8988T (cell line): ENCODE data around the gene PGLYRP2.
"Not testable (repeated sequence)": the region's sequence is repeated elsewhere in the genome, so short reads cannot be mapped to it uniquely, and the experiment has no call there.

ENCODE experiments used
- DNase-seq: peaks from one replicate; pipeline ENCODE4 v3.0.0; 2011

PGLYRP2 gene, protein sequence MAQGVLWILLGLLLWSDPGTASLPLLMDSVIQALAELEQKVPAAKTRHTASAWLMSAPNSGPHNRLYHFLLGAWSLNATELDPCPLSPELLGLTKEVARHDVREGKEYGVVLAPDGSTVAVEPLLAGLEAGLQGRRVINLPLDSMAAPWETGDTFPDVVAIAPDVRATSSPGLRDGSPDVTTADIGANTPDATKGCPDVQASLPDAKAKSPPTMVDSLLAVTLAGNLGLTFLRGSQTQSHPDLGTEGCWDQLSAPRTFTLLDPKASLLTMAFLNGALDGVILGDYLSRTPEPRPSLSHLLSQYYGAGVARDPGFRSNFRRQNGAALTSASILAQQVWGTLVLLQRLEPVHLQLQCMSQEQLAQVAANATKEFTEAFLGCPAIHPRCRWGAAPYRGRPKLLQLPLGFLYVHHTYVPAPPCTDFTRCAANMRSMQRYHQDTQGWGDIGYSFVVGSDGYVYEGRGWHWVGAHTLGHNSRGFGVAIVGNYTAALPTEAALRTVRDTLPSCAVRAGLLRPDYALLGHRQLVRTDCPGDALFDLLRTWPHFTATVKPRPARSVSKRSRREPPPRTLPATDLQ

DNA sequence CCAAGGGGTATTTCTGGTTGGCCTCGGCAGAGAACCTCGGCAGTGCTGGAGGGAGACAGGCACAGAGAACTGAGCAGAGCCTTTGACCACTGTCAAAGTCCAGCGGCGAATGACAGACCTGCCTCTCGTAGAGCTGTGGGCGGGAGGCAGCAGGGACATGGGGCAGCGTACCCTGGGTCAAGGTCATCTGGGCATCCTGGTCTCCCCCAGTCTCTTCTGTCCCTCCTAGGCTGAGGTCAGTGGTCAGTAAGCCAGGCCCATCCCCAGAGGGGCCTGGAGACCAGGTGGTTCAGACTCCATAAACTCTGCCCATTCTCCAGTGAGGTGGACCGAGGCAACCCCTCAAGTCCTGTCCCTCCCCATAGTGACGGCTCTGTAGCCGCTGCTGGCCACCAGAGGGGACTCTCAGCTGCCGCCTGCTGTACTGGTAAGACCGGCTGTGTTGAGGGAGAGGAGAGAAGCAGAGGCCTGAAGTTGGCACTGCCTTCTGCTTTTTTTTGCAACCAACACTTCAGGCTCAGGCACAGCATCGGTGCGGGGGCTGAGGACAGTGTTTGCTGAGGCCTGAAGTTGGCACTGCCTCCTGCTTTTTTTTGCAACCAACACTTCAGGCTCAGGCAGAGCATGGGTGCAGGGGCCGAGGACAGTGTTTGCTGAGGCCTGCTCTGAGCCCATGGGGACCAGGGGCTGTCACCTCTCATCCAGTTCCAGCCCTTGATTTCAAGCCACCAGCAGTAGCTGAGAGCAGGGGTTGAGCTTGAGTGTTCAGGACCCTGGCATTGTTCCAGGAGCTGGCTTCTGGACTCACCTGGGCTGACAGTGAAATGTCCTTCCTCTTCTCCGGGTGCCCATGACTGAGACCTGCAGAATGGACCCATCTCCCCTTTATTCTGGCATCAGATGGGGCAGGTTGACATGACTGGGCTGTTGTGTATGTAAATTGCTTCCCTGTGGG, at the start of gene PGLYRP2:
PGLYRP2 (minus strand) TSS at position 111 of the 955 bp plus-strand sequence. CDS start 130 bp downstream, outside the sequence.
- DNase-seq = no peak

DNA sequence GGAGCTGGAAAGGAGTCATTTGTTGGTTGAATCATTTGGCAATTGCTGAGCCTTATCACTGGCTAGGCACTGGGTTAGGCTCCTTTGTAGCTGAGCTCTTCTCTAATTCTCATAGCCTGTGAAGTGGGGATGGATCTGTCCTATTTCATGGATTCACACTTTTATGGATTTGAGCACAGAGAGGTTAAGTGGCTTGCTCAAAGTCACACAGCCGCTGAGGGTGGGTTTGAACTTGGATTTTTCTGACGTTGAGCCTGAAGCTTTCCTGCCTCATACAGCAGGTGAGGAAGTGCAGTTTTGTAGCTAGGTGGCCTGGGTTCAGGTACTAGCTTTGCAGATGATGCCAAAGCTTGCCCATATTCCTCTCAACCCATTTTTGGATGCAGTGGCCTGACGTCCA, 48.4 kb upstream of the PGLYRP2 start:
- DNase-seq = no peak

DNA sequence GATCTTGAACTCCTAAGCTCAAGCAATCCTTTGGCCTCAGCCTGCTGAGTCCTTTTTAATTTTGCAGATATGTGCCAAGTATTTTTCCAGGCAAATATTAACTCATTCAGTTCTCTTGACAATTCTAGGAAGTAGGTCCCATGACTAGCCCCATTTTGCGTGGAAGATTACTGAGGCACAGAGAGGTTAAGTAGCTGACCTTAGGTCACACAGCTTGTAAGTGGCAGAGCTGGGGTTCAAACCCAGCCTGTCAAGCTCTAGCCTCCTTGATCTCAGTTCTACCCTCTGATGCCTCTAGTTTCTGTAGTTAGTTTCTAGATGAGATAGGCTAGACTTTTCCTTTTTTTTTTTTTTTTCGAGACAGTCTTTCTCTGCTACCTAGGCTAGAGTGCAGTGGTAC, 47.1 kb upstream of the PGLYRP2 start:
- no peak for DNase-seq

DNA sequence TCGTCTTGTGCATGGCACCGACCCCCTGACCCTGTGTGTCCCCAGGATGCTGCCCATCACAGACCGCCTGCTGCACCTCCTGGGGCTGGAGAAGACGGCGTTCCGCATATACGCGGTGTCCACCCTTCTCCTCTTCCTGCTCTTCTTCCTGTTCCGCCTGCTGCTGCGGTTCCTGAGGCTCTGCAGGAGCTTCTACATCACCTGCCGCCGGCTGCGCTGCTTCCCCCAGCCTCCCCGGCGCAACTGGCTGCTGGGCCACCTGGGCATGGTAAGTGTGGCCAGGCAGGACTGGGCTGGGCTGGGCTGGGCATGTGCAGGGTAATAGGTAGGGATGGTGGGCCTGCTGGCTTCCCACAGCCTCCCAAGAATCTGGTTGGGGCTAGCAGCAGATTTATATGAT, 46.0 kb upstream of the PGLYRP2 start:
- no peak for DNase-seq

DNA sequence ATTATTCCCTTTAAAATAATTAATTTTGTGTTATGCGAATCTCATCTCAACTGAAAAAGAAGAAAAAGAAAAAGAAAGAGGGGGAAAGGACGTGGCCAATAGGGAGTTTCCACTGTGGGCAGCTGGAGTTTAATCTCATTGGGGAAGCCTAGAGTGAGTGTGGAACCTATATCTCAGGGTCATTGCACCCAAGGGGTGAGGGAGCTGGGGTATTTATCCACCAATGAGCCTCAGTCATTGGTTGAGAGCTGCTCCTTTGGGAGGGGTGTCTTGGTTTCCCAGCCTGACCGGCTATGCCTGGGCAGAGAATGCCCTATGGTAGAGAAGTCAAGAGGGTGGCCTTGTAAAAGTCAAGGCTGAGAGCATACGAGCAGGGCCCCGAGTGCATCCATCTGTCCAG, 45.5 kb upstream of the PGLYRP2 start:
- DNase-seq = no peak

DNA sequence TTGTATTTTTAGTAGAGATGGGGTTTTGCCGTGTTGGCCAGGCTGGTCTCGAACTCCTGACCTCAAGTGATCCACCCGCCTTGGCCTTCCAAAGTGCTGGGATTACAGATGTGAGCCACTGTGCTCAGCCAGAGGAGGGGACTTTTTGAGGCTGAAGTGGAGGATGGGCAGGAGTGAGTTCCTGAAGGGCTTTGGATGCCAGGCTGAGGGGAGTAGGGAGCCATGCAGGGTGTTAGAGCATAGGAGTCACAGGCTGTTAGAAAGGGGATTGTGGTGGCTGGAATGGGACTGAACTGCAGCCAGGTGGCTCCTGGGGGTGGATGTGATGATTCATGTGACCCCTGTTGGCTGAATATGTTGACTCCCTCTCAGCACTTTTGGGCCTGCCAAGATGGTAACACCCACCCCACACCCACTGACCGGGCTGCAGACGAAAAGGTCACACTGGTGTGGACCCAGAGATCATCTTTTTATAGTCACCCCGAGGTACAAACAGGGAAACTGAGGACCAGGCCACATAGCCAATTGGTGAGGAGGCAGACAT, 40.2 kb upstream of the PGLYRP2 start:
- DNase-seq = no peak

DNA sequence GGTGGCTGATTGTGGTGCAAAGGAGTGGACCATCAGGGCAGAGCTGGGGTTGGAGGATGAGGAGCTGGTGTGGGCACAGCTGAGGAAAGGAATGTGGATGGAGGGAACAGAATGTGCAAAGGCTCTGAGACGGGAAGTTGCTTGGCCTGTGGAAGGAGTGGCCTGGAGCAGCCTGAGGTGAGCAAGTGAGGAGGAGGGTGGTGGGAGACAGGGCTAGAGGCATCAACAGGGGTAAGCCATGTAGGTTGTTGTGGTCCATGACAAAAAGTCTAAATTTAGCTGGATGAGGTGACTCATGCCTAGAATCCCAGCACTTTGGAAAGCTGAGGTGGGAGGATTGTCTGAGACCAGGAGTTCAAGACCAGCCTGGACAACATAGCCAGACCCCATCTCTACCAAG, 38.5 kb upstream of the PGLYRP2 start:
- DNase-seq = no peak

DNA sequence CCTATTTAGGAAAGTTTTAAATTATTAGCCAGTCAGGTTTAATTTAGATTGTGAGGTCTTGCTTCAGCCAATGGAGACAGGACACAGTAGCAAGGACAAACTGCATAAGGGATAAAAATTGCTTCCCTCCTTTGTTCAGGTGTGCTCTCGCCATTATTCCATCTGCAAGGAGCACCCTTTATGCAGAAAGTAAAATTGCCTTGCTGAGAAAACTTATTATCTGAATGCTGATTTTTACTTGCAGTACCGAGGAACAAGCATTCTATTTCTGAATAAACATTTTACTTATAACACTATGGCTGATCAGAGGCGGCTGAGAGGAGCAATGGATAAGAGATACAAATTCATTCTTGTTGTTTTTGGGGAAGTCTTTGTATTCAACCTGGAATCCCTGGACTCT, 37.1 kb upstream of the PGLYRP2 start:
- DNase-seq = no peak

DNA sequence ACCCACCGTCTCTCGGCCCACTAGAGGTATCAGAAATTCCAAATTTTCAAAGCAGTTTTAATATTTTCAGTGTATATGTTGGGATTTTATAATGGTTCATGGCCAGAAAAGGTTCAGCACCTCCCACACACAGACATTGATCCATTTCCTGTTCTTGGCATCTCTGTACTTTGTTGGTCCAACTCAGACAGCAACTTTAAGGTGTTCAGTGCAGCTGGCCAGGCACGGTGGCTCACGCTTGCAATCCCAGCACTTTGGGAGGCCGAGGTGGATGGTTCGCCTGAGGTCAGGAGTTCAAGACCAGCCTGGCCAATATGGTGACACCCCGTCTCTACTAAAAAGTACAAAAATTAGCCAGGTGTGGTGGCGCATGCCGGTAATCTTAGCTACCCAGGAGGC, 35.9 kb upstream of the PGLYRP2 start:
- not testable (repeated sequence) for DNase-seq

DNA sequence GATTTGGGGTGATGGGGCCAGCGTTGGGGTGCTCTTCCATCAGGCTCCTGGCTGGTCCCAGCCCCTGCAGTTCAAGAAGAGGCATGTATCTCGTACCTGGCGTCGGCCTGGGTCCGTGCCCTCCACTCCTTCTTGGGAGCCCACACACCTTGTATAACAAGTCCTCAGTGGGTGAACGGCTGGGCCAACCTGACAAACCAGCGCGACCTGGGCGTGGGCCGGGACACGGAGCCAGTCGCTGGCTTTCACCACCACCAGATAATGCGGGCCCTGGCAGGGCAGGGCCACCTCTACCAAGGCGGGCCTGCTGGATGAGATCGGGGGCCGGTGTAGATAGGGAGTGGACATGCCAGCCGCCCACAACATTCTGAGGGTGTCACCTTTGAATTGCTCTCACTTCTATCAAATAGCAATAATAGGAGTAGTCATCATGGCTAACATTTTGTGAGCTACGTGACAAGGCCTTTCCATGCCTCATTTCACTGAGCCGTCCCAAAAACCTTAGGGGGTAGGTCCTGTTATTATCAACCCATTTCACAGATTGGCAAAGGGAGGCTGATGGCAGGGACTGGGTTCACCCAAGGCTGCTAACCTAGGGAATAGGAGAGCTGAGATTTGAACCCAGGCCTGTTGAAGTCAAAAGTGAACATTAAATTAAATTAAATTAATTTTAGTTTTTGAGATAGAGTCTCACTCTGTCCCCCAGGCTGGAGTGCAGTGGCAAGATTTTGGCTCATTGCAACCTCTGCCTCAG, 32.5 kb upstream of the PGLYRP2 start:
- no peak for DNase-seq

DNA sequence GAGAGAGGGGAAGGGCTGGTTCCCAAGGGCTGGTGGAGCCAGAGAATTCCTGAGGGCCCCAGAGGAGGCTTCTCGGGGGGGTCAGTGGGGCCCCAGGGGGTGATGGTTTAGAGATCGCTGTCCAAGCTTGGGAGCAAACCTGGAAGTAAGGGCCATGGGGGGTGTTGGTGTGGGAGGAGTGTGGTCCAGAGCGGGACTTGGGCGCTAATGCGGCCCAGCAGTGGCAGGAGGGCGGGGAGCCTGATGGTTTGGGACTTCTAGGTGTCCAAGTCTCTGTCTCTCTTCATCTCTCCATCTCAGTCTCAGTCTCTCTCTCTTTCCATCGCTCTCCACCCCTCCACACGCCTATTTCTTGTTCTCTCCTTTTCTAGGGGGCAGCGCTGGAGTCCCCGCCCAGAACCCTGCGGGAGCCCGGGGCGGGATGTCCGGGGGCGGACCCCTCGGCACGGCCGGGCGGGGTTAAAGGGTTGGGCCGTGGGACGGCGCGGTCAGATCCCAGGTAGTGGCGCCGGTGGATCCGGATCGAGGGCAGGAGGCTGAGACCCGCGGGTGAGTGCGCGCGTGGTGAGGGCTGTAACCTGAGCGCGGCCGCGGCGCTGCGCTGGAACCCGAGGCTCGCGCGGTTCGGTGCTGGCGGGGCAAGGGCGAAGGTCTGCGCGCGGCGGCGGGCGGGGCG, 28.9 kb upstream of the PGLYRP2 start, which contains the start of gene CYP4F22:
CYP4F22 (plus strand) TSS at position 491 of the 676 bp plus-strand sequence. CDS start 16,812 bp downstream, outside the sequence.
- DNase-seq = no peak

DNA sequence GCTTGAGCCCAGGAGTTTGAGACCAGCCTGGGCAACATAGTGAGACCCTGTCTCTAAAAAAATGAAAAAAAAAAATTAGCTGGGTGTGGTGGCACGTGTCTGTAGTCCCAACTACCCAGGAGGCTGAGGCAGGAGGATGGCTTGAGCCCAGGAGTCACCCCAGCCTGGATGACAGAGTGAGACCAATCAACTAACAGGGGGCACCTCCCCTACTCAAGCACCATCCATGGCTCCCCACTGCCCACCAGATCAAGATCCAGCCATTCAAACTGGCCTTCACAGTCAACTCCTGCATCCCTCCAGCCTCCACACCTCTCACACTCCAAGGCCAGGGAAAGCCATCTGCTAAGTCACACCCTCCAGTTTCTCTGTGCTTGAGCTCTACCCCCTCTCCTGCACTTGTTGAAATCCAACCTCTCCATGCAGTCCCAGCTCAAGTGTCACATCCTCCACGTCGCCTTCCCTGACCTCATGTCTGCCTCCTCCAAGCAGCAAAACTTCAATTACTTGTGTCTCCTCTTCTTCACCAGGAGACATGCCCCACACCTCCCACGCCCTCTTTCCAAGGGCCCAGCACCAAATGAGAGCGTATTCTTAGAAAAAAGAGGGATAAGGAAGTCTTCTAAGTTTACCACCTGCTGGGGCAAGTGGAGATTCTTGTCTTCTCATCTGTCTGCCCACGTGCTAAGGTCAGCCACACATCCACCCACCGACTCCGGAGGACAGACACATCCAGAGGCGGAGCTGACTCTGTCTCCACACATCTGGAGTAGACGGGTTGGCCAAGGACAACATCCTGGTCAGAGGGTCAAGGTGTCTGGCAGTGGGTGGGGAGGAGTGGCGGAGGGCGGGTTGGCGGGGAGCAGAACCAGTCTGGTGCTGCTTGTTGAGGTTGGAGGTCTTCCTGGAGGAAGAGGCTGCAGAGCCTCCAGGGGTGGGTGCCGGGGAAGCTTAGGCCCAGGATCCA, 28.1 kb upstream of the PGLYRP2 start:
- no peak for DNase-seq

DNA sequence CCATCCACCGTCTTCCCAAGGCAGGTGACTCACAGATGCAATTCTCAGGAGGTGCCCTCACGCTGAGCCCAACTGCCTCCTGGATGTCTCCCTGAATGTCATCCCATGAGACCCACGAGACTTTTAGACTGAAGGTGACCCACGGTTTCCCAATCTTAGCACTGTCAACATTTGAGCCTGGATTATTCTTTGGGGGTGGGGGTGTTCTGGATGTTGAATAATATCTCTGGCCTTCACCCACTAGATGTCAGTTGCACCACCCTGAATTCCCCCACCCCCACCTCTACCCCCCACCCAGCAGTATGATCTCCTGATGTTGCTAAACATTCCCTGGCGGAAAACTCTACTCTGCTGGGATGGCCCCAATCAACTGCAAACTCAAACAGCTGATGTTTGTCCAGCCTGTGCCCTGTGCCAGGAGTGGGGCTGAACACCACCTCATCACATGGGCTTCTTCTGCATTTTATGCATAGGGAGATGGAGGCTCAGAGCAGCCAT, 26.8 kb upstream of the PGLYRP2 start:
- DNase-seq = no peak

DNA sequence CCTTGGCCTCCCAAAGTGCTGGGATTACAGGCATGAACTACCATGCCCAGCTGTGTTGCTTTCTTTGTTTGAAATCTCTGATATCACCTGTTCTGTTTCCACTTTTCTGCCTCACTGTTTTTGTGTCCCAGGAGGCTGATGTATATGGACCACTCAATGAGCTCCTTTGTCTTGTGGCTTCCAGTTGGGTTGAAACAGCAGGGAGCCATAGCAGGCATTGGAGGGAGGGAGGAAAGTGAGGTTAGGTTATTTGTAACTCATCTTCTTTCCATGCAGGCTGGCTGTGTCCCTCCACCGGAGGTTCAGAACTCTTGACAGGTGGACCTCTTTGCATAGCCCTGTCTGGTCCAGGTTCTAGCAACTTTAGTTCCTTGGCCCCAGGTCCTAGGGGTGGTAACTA, 23.0 kb upstream of the PGLYRP2 start:
- no peak for DNase-seq

DNA sequence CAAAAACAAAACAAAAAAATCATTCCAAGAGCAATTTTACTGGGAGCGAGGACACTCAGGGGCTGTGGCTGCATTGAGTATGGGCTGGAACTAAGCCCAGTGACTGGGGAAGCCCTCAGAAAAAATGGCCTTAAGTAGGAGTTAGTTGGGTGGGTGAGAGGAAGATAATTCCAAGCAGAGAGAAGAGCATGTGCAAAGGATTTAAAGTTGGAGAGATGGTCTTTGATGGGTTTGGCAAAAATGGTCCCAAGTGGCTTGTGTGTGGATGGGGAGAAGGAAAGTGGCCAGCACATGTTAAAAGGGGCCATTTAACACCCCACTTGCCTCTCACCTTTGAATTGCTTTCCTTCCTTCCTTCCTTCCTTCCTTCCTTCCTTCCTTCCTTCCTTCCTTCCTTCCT, 22.3 kb upstream of the PGLYRP2 start:
- DNase-seq = no peak

DNA sequence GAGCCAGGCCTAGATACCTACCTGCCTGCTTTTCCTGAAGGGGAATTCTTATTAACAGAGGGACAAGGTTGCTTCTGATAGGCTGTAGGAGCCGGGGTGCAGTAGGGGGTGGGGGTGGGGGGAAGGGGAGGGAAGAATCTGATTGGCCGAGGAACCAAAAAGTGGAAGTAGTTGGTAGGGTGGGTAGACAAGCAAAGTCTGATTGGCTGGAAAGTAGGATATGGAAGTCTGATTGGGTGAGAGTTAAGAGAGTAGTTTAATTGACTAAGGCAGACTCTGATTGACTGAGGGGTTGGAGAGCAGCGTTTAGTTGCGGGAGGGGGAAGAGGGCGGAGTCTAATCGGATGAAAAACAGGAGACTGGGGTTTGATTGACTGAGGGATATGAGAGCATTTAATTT, 19.6 kb upstream of the PGLYRP2 start:
- no peak for DNase-seq

DNA sequence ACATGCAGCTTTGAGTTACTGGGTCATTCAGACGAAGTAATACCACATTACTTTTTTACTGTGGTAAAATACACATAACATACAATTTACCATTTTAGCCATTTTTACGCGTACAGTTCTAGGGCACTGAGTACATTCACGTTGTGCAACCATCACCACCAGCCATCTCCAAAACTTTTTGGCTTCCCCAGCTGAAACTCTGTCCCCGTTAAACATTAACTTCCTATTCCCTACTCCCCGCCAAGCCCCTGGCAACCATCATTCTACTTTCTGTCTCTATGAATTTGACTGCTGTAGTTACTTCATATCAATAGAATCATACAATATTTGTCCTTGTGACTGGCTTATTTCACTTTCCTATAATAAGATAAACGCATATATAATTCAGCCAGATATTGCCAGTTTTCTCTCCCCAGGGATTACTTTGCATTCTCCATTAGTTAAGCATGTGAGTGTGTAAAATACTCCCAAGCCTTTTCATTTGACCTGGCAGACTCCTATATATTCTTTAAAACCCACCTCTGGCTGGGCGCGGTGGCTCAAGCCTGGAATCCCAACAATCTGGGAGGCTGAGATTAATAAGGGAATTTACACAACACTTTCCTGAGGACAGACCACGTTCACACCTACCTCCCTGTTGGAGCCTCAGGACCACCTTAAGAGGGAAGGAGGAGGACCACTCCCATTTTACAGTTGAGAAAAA, 19.0 kb upstream of the PGLYRP2 start:
- DNase-seq = no peak

DNA sequence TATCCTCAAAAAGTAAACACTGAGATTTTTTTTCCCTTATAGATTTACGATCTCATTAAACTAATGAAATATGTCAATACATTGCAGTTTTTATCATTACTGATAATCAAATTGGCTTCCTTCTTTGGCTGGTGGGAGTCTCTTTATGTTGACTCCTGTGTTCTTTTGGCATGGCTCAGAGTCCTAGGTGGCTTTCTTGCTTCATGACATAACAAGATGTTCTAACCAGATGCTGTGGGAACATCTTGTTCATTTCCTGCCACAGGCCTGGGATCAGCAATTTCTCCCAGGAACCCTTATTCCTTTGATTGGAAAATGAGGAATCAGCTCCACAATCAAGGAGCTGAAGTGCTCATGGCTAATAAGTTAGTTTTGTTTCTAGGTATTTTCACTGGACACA, 15.8 kb upstream of the PGLYRP2 start:
- DNase-seq = no peak

DNA sequence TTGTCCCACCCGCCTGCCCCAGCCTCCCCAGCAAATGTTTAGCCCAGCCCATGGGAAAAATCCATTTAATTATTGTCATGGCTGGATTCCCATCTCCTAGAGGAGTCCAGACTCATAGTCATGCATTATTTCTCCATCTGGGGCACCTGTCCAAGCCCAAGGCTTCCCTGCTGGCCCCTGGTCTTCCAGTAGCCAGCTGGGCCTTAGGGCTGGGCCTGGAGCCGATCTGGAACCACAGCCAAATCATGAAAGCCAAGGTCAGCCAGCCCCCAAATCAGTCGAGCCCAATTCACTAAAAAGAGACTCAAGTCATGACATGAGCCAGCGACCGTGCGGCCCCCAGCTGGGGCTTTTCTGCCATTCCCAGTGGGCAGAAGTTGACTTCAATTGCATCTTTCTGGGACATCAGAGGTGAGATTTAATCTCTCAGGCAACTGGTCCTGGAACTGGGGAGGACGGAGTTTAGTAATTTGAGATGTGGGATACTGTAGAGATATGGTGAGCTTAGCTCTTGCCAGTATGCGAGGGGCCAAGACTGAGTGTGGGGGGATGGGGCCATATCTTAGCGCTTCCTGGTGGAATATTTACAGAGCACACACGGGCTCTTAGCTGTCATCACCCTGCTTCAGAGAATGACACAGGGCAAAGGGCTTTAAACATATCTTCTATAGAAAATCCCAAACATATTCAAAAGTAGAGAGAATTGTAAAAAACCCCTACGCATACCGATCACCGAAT, 9.4 kb upstream of the PGLYRP2 start:
- DNase-seq = no peak
